Retinal pigment epithelial cell (primary cell): ENCODE results near the gene CEP104.

Source experiments
- DNase-seq: peaks from one replicate; pipeline ENCODE4 v3.0.0-alpha.2; 2010; ENCODE audit warnings: low read depth
- H3K4me3 ChIP-seq: 2 replicates; pipeline ENCODE4 v1.5.1; 2011; ENCODE audit warnings: mild to moderate bottlenecking, low read length, control low read depth, moderate library complexity
- CTCF ChIP-seq: conservative IDR thresholded peaks from 2 replicates; pipeline ENCODE4 v1.5.1; 2011; ENCODE audit warnings: low read depth, low read length, control low read depth, inconsistent platforms

CEP104 gene

DNA sequence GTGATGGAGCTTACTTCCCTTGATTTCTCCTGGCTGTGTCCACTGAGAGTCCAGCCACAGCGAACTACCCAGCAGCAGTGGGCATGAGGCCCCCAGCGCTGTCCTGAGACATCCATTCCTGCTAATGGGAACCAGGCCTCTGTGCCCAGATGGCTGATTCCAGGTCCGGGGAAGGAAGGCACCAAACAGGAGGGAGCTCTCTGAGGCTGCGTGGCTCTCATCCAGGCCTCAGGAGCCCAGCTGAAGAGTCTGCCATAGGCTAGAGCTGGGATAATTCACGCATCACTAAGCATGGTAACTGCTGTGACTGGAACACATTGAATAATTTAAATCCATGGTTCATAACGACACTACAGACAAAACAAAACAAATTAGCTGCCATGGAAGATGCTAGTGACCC lies 36.0 kb downstream of the CEP104 start:
- no peak for TF ChIP-seq CTCF
- no peak overlapping the region for H3K4me3 ChIP-seq
- peak; percentile 60 for DNase-seq

DNA sequence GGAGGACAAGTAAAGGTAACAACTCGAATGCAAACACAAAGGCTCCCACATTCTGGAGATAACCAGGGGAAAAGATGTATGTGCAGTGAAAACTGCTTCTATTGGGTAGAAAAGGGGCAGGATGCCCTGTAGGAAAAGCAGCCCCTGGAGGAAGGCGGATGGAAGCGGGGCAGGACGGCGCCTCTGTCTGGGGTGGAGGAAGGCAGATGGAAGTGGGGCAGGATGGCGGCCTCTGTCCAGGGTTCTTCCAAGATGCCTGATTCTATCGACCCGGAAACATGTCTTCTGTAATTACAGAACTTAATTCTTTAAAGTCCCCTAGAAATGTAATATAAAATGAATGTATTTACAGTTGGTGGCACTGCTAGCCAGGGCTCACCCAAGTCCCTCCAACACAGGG lies 36.7 kb downstream of the CEP104 start:
- no peak for TF ChIP-seq CTCF

DNA sequence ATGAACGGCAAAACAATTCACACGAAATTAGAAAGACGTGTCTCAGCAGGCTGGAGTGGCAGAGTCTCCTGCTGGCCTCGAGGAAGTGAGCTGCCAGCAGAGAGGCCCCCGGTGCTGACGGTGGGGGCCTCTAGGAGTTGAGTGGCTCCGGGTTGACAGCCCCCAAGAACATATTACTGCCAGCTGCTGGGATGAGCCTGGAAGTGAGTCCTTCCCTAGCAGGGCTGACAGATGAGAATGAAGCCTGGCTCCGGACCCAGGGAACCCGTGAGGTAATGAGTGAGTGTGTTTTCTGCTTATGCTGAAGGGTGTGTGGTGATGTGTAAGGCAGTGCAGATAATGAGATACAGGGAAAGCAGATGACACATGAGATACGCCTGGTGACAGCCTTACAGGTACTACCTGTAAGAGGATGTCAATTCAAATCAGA lies 37.2 kb downstream of the CEP104 start:
- DNase-seq, result no peak

More for the DNA sequence above, 36.7 kb downstream of the CEP104 start:
- no peak for DNase-seq
- H3K4me3 ChIP-seq, result no peak overlapping the region

GRCh38 chr1:3817821-3818597 lies 39.0 kb downstream of the CEP104 start:
- H3K4me3 ChIP-seq, result no peak overlapping the region
- no peak for DNase-seq
- TF ChIP-seq CTCF, result no peak

More for the DNA sequence above, 37.2 kb downstream of the CEP104 start:
- TF ChIP-seq CTCF, result no peak
- no peak overlapping the region for H3K4me3 ChIP-seq

- no peak for TF ChIP-seq CTCF
- DNase-seq, result no peak
- no peak overlapping the region for H3K4me3 ChIP-seq
Measured at GRCh38 chr1:3817138-3817740, 39.8 kb downstream of the CEP104 start.

DNA sequence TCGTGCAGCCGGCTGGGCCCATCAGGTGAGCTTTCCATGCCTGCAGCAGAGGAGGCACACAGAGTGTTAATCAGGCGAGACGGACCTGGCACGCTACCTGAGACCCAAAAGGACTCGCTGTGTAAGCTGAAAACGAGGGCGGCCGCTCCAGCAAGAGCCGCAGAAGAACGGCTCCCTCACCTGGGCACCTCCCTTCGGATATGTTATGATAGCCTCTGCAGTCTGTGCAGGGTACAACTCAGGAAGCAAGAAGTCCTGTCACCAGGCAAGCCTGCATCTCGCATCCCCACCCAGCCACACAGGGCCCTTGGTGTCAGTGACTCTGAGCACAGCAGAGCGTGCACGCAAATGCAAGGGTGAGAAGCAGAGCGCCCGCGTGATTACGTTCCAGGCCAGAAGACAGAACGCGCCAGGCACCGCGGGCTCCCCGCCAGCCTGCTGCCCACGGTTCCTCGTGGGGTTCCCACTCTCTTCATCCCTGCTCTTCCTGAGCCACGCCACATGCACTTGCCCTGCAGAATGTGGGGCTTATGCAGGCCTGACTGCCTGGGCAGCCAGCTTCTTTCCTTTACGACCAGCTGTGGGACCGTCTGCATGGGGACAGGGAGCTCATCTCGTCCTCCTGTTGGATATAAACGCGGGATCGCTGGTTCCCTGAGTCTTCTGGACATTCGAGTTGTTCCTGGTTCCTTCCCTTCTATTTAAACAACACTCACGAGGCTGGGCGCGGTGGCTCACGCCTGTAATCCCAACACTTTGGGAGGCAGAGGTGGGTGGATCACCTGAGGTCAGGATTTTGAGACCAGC lies 40.5 kb downstream of the CEP104 start:
- H3K4me3 ChIP-seq, result no peak overlapping the region
- no peak for TF ChIP-seq CTCF
- DNase-seq, result no peak
